Nucleus accumbens (tissue), 56 donors: Measurements from ENCODE around the gene MTERF4.

Experiments
- DNase-seq, 56 donors: peaks; one replicate each; lab custom pipeline; 2025; lab: John Stamatoyannopoulos, UW

The MTERF4 gene

GRCh38 chr2:241091734-241092445, 10.2 kb downstream of the MTERF4 start:
- no peak for DNase-seq

DNA sequence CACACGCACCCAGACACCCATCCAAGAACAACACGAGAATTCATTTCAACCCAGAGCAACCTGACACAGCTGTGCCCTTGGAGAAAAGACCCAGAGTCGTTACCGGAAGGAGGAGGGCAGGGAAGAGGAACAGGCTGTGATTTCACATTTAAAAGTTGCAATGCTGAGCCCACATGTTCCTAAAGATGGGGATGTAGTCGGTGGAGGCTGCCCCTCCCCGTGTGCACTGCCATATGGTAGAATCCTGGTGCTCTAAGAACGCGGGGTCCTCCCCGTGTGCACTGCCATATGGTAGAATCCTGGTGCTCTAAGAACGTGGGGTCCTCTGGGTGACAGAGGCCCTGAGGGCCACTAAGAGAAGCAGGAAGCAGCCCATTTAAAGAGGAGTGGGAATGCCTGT, 10.9 kb downstream of the MTERF4 start:
- DNase-seq = no peak

GRCh38 chr2:241088791-241089732, 13.0 kb downstream of the MTERF4 start:
- DNase-seq = no peak

- no peak for DNase-seq
Measured at GRCh38 chr2:241088376-241088775, 13.7 kb downstream of the MTERF4 start.

DNA sequence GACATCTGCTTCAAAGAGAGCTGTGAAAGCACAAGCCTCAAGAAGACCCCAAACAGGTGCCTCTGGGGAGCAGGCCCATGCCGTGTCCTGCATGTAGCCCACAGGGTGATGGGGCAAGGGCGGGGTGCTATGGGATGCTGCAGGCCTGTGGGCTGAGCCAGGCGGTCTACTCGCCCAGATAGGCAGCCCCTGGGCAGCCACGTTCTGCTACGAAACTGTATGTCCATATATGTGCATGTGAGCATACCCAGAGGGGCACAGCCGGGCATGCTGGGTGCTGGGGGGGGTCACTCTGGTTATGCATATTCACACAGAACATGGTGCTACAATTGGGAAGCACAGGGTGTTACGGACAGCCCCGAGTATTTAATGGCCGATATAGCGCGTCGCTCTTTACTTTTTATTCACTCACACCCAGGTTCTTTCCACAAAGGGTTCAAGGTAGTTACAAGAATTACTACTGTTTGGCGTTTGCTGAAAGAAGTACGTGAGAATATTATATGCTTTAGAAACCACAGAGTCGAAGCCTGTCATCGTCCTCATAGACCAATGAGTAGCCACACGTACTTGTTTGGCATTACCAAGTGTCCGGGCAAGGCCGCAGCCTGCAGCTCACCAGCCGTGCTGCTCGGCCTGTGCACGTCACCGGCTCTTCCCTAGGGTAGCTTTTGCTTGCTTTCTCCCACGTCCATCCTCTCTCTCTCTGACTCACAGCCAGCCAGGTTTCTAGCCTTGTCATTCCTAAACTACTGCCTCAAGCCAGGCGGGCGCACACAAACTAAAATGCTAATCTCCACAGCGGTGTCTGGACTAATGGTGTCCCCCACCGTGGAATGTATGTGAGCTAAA, 14.4 kb downstream of the MTERF4 start:
- no peak for DNase-seq

DNA sequence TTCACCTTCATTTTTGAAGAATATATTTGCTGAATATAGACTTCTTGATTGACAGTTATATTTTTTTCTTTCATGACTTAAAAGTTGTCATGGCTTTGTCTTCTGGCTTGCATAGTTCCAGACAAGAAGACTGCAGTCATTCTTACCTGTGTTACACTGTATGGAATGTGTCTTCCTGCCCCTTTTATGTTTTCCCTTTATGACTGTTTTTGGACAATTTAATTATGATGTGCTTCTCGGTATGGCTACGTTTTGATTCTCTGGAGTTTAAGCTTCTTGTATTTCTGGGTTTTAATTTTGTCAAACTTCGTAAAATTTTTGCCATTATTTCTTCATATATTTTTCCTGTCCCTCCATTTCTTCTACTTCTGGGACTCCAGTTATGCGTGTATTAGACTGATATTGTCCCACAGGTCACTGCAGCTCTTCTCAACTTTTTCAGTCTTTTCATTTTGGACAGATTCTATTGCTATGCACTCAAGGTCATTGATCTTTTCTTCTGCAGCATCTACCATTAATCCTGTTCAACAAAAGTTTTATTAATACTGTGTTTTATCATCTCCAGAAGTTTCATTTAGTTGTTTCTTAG, 17.1 kb downstream of the MTERF4 start:
- DNase-seq = no peak

GRCh38 chr2:241083091-241083415, 19.0 kb downstream of the MTERF4 start:
- no peak for DNase-seq

DNA sequence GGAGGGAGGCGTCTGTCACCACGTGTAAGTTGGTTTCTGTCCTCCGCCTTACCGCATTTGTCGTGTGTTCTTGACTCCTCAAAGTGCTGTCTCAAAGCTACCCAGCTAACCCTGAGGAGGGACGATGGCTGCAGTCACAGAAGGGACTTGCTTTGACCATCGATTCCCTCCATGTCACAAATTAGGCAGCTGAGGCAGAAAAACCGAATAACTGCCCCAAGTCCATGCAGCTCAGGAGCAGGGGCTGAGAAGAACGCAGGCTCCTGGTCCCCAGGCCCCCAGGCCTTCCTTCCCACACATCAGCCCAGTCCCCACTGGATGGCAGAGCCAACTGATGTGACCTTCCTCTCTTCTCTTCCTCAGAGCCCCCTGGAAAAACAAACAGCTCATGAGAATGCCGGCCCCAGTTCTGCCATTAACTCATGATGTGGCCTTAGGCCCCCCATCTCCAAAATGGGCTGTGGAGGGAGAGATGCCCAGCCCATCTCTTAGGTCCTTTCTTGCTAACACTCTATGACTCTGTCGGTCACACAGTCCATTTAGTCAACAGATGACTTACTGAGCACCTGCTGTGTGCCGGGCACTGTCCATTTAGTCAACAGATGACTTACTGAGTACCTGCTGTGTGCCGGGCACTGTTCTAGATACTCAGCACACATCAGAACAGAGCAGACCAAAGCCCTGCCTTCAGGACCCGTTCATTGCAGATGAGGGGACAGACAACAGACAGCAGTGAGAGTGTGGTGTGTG, 19.6 kb downstream of the MTERF4 start:
- DNase-seq = no peak

GRCh38 chr2:241081643-241082340, 20.3 kb downstream of the MTERF4 start:
- DNase-seq = no peak

- no peak for DNase-seq
Measured at GRCh38 chr2:241081190-241081642, 20.9 kb downstream of the MTERF4 start.

GRCh38 chr2:241080405-241081189, 21.5 kb downstream of the MTERF4 start:
- DNase-seq = no peak

- DNase-seq = no peak
Measured at GRCh38 chr2:241074901-241075540, 27.1 kb downstream of the MTERF4 start.

DNA sequence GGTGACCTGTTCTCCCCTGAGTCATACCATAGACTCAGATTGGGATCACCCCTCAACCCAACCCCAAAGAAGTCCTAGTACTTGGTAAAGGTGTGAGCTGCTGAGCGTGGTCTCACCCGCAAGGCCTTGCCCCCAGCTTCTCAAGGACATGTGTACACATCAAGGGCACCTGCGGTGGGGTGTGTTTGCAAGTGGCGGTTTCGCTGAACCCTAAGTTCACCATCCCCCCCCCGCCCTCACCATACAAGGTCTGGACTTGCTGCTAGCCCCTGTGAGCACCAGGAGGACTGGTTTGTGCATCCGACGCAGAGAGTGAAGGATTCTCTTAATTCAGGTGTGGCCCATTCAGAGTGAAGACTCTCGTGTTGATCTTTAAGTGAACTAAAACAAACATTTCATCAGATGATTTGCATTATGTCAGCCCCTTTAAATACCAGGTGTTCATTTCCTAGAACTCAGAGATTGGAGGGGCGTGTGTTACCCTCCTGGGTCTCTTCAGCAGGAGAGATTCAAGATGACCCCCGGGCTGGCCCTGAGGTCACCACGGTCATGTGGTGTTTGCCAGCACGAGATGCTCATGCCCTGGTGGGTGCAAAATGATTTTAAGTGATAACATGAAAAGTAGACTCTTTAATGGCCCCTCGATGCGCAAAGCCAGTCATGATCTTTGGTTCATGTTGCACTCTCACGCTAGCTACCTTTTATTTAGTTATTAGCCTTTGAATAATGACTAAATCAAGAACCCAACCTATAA, 27.8 kb downstream of the MTERF4 start:
- no peak for DNase-seq

- no peak for DNase-seq
Measured at GRCh38 chr2:241073166-241074064, 28.7 kb downstream of the MTERF4 start.

- no peak for DNase-seq
Measured at GRCh38 chr2:241072553-241073165, 29.4 kb downstream of the MTERF4 start.

DNA sequence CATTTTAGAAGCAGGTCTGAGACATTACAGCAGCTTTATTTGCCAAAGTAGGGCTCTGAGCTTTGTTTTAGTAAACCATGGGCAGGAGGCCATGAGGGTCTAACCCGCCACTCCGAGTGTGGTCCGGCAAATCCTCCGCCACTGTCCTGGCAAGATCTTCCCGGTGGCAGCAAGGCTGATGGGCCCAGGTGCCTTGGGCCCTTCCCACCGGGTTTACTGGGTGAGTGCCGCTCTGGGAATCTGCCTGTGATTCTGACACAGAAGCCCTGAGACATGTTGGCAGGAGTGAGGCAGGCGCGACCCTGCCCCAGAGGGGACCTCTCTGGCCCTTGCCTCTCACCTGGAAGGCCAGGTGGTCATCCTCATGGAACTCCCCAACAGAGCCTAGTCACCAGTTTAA, 29.9 kb downstream of the MTERF4 start:
- DNase-seq = no peak
